Measurements from ENCODE around the gene EXOC3L2.

The EXOC3L2 gene

DNA sequence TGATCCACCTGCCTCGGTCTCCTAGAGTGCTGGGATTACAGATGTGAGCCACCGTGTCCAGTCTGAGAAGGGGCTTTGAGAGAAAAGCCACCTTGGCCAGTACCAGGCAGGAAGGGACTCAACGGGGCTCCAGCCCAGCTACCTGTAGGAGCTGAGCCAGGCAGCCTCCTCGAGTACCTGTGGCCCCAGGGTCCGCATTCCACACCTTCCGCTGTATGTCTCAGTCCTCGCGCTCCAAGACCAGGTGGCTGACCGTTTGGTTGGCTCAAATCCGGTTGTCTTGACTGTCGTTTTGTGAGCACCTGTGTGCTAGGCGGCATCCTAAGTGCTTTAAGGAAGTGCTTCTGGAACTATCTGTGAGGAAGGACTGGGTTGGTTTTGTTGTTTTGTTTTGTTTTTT is 22.1 kb upstream of the EXOC3L2 start:
- TF ChIP-seq, protein P1, sequence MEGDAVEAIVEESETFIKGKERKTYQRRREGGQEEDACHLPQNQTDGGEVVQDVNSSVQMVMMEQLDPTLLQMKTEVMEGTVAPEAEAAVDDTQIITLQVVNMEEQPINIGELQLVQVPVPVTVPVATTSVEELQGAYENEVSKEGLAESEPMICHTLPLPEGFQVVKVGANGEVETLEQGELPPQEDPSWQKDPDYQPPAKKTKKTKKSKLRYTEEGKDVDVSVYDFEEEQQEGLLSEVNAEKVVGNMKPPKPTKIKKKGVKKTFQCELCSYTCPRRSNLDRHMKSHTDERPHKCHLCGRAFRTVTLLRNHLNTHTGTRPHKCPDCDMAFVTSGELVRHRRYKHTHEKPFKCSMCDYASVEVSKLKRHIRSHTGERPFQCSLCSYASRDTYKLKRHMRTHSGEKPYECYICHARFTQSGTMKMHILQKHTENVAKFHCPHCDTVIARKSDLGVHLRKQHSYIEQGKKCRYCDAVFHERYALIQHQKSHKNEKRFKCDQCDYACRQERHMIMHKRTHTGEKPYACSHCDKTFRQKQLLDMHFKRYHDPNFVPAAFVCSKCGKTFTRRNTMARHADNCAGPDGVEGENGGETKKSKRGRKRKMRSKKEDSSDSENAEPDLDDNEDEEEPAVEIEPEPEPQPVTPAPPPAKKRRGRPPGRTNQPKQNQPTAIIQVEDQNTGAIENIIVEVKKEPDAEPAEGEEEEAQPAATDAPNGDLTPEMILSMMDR (IDR thresholded peaks at IDR 0.05; ENCODE audit: low read depth, low read length) = no peak
- H3K4me3 ChIP-seq (ENCODE audit: low read depth, low read length) = no peak overlapping the region

DNA sequence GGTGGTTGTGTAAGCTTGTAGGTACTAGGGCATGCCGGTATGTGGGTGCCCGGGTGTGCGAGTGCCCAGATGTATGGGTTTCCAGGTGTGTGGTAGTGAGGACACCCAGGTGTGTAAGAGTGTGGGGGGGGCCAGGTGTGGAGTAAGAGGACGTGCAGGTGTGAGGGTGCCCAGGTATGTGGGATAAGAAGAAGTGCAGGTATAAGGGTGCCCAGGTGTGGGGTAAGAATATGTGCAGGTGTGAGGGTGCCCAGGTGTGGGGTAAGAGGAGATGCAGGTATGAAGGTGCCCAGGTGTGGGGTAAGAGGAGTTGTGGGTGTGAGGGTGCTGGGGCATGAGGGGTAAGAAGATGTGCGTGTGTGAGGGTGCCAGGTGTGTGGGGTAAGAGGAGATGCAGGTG is 20.2 kb upstream of the EXOC3L2 start:
- TF ChIP-seq, protein P1 (IDR thresholded peaks at IDR 0.05; ENCODE audit: low read depth, low read length) = no peak

DNA sequence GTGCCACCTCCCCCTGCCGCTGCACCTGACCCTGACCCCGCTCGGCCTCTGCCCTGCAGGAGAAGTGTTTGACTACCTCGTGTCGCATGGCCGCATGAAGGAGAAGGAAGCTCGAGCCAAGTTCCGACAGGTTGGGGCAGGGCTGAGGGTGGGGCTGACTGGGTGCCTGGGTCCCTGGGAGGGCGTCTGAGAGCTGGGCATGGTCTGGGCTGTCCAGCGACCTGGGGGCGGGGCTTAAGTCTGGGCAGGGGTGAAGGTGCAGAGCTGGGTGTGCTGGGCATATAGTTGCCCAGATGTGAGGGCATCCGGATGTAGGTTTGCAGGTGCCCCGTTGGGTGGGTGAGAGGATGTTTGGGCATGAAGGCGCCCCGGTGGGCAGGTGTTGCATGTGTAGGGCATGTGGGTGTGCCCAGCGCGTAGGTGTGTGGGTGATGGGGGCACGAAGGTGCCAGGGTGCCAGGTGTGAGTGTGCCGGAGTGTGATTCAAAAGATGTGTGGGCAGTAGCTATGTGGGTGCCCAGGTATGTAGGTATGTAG is 19.6 kb upstream of the EXOC3L2 start:
- TF ChIP-seq, protein P1 (IDR thresholded peaks at IDR 0.05; ENCODE audit: low read depth, low read length) = no peak
- H3K4me3 ChIP-seq (ENCODE audit: low read depth, low read length) = no peak overlapping the region

More for the DNA sequence above, 20.2 kb upstream of the EXOC3L2 start:
- H3K4me3 ChIP-seq (ENCODE audit: low read depth, low read length) = no peak overlapping the region

DNA sequence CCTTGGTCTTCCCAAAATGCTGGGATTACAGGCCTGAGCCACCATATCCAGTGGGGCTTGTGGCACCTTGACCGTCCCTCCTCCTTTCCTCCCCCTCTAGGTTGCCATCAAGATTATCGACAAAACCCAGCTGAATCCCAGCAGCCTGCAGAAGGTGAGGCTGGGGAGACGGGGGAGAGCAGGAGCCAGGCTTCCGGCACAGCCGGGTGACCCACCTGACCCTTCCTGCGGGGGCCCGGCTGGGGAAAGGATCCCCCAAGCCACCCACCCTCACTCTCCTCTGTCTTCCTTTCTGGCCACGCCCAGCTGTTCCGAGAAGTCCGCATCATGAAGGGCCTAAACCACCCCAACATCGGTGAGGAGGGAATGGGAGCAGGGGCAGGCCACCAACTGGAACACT is 17.8 kb upstream of the EXOC3L2 start:
- no peak overlapping the region for H3K4me3 ChIP-seq (ENCODE audit: low read depth, low read length)
- TF ChIP-seq, protein P1 (IDR thresholded peaks at IDR 0.05; ENCODE audit: low read depth, low read length) = no peak

DNA sequence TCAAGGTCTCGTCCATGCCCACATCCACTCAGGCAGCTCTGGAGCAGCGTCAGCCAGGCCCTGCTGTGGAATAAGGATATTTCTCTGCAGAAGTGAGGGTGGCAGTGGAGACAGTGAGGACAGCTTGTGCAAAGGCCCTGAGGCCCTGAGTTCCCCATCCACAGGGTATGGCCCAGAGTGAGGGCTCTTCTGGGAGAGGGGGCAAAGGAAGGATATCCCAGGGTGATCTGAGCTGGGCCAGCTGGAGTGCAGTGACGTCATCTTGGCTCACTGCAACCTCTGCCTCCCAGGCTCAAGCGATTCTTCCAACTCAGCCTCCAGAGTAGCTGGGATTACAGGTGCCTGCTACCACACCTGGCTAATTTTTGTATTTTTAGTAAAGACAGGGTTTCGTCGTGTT is 17.4 kb upstream of the EXOC3L2 start:
- H3K4me3 ChIP-seq (ENCODE audit: low read depth, low read length) = no peak overlapping the region
- TF ChIP-seq, protein P1 (IDR thresholded peaks at IDR 0.05; ENCODE audit: low read depth, low read length) = no peak

DNA sequence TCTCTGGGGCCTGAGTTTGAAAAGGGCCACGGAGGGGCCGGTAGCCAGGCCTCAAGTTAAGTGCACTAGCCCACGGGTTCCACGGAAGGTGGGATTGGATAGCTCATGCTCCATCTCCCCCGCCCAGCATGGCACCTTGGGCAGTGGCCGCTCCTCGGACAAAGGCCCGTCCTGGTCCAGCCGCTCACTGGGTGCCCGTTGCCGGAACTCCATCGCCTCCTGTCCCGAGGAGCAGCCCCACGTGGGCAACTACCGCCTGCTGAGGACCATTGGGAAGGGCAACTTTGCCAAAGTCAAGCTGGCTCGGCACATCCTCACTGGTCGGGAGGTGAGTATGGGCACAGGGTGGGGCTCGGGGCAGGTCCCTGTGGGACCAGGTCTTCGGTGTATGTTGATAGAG is 13.7 kb upstream of the EXOC3L2 start:
- TF ChIP-seq, protein P1 (IDR thresholded peaks at IDR 0.05; ENCODE audit: low read depth, low read length) = no peak
- no peak overlapping the region for H3K4me3 ChIP-seq (ENCODE audit: low read depth, low read length)

DNA sequence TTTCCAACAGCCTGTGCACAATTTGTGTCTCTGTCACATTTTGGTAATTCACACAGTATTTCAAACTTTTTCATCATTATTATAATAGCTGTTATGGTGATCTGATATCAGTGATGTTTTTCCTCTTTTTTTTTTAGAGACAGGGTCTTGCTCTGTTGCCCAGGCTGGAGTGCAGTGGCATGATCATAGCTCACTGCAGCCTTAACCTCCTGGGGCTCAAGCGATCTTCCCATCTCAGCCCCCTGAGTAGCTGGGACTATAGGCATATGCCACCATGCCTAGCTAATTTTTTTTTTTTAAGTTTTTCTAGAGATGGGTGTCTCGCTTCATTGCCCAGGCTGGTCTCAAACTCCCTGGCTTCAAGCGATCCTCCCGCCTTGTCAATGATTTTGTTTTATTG is 11.6 kb upstream of the EXOC3L2 start:
- H3K4me3 ChIP-seq (ENCODE audit: low read depth, low read length) = no peak overlapping the region
- TF ChIP-seq, protein P1 (IDR thresholded peaks at IDR 0.05; ENCODE audit: low read depth, low read length) = no peak

Measured in WI38 (cell line).